WTC11 (cell line): ENCODE measurements around the gene B4GAT1. TPM values are rescaled to one million over a fixed set of nuclear protein-coding genes. Genes with fewer than 3 reads are reported as not detected.

Source experiments
- ATAC-seq: fragments of 200-7000 bp; cut with Tn5 transposase; 2 replicates; pipeline ENCODE4 v1.10.0; 2021; ENCODE audit warnings: mild to moderate bottlenecking, moderate library complexity
- CTCF ChIA-PET: fragments of 300-600 bp; sonication (Branson Sonifier 250); formaldehyde crosslinking; loops from one replicate; lab custom pipeline; 2021; ENCODE audit warnings: antibody characterized with exemption; lab: Charles Lee
- POLR2A ChIA-PET: fragments of 350-600 bp; sonication (Branson Sonifier 250); formaldehyde crosslinking; loops from one replicate; lab custom pipeline; 2021; ENCODE audit warnings: antibody characterized with exemption; lab: Charles Lee
- DNase-seq: peaks from one replicate; pipeline ENCODE4 v3.0.0; 2021; ENCODE audit warnings: low spot score
- H3K27ac Mint-ChIP-seq: 2 replicates; pipeline ENCODE4 v1.8.0; 2021; ENCODE audit warnings: mixed read lengths
- H3K27me3 Mint-ChIP-seq: 2 replicates; pipeline ENCODE4 v1.8.0; 2021; ENCODE audit warnings: low read depth, mild to moderate bottlenecking, moderate library complexity, mixed read lengths
- H3K36me3 Mint-ChIP-seq: 2 replicates; pipeline ENCODE4 v1.8.0; 2021; ENCODE audit warnings: mixed read lengths
- H3K4me1 Mint-ChIP-seq: 2 replicates; pipeline ENCODE4 v1.8.0; 2022; ENCODE audit warnings: mixed read lengths
- H3K4me3 Mint-ChIP-seq: 2 replicates; pipeline ENCODE4 v1.8.0; 2021; ENCODE audit warnings: mild to moderate bottlenecking, moderate library complexity, mixed read lengths
- H3K9me3 Mint-ChIP-seq: 2 replicates; pipeline ENCODE4 v1.8.0; 2021; ENCODE audit warnings: mixed read lengths
- ESRRA ChIP-seq: sonication (generic); formaldehyde crosslinking; IDR thresholded peaks from 2 replicates; pipeline ENCODE4 v1.8.1; 2022; ENCODE audit warnings: mild to moderate bottlenecking, missing genetic modification reagents, borderline replicate concordance
- NR3C1 ChIP-seq: sonication (generic); formaldehyde crosslinking; conservative IDR thresholded peaks from 2 replicates; pipeline ENCODE4 v1.8.1; 2023; ENCODE audit warnings: low read depth, mild to moderate bottlenecking, missing genetic modification reagents
- OVOL2 ChIP-seq: fragments of 250-450 bp; sonication (Bioruptor Pico); IDR thresholded peaks from 2 replicates; pipeline ENCODE4 v1.9.0; 2021; ENCODE audit warnings: mild to moderate bottlenecking, borderline replicate concordance
- SOX15 ChIP-seq: fragments of 250-450 bp; sonication (Bioruptor Pico); IDR thresholded peaks from 2 replicates; pipeline ENCODE4 v1.9.0; 2021; ENCODE audit warnings: mild to moderate bottlenecking
- SP1 ChIP-seq: sonication (generic); formaldehyde crosslinking; conservative IDR thresholded peaks from 2 replicates; pipeline ENCODE4 v1.8.1; 2022; ENCODE audit warnings: missing genetic modification reagents
- TEAD1 ChIP-seq: sonication (generic); formaldehyde crosslinking; IDR thresholded peaks from 2 replicates; pipeline ENCODE4 v1.8.0; 2022; ENCODE audit warnings: mild to moderate bottlenecking, missing genetic modification reagents
- TEAD4 ChIP-seq: sonication (generic); formaldehyde crosslinking; IDR thresholded peaks from 2 replicates; pipeline ENCODE4 v1.8.0; 2022; ENCODE audit warnings: mild to moderate bottlenecking, missing genetic modification reagents
- TP53 ChIP-seq: sonication (generic); formaldehyde crosslinking; IDR thresholded peaks from 2 replicates; pipeline ENCODE4 v1.8.1; 2023; ENCODE audit warnings: mild to moderate bottlenecking, missing genetic modification reagents
- ZNF138 ChIP-seq: sonication (generic); formaldehyde crosslinking; conservative IDR thresholded peaks from 2 replicates; pipeline ENCODE4 v1.8.1; 2022; ENCODE audit warnings: mild to moderate bottlenecking, moderate library complexity, missing genetic modification reagents
- ZNF232 ChIP-seq: sonication (generic); formaldehyde crosslinking; IDR thresholded peaks from 2 replicates; pipeline ENCODE4 v1.8.0; 2022; ENCODE audit warnings: mild to moderate bottlenecking, missing genetic modification reagents
- ZNF263 ChIP-seq: sonication (generic); formaldehyde crosslinking; IDR thresholded peaks from 2 replicates; pipeline ENCODE4 v1.8.1; 2022; ENCODE audit warnings: low read depth, mild to moderate bottlenecking, moderate library complexity, missing genetic modification reagents
- ZNF416 ChIP-seq: fragments of 250-450 bp; sonication (Bioruptor Pico); IDR thresholded peaks from 2 replicates; pipeline ENCODE4 v1.9.0; 2021; ENCODE audit warnings: mild to moderate bottlenecking, inconsistent platforms
- total RNA-seq: library from RNA; stranded (reverse); gene quantifications from 3 replicates; pipeline ENCODE4 v1.2.3, GENCODE V29; 2021
- TF ChIP-seq, protein P1 (sequence below): sonication (generic); formaldehyde crosslinking; IDR thresholded peaks from 2 replicates; pipeline ENCODE4 v1.8.1; 2022; ENCODE audit warnings: mild to moderate bottlenecking, moderate library complexity, missing genetic modification reagents
- TF ChIP-seq, protein P2 (sequence below): fragments of 200-600 bp; IDR thresholded peaks from 2 replicates; pipeline ENCODE4 v1.8.0; 2022; ENCODE audit warnings: antibody characterized with exemption
- TF ChIP-seq, protein P3 (sequence below): sonication (generic); formaldehyde crosslinking; IDR thresholded peaks from 2 replicates; pipeline ENCODE4 v1.8.0; 2023; ENCODE audit warnings: missing genetic modification reagents
- TF ChIP-seq, protein P4 (sequence below): sonication (generic); formaldehyde crosslinking; IDR thresholded peaks from 2 replicates; pipeline ENCODE4 v1.8.0; 2022; ENCODE audit warnings: mild to moderate bottlenecking, missing genetic modification reagents
- TF ChIP-seq, protein P5 (sequence below): fragments of 250-450 bp; sonication (Bioruptor Pico); IDR thresholded peaks from 2 replicates; pipeline ENCODE4 v2.1.2; 2022; ENCODE audit warnings: mild to moderate bottlenecking, moderate library complexity

The B4GAT1 gene
- total RNA-seq, 1 experiment from 2014 or later, result 34.1 TPM

DNA sequence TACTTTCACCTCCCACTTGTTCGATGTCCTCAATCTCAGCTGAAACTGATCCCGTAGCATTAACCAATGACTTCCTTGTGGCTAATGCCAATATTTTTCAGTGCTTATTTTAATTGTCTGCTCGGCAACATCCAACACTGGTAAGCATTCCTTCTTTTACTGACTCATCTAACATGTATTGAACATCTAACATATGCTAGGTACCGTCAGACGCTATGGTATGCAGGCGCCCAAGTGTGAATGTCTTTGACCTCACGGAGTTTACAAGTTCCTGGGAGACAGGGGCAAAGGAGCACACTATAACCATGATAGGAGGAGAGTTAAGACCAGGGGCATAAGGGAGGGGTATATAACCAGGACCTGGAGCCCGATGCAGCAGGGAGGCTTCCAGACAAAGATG is 4.3 kb downstream of the B4GAT1 start (continued):
- TF ChIP-seq, protein P1, sequence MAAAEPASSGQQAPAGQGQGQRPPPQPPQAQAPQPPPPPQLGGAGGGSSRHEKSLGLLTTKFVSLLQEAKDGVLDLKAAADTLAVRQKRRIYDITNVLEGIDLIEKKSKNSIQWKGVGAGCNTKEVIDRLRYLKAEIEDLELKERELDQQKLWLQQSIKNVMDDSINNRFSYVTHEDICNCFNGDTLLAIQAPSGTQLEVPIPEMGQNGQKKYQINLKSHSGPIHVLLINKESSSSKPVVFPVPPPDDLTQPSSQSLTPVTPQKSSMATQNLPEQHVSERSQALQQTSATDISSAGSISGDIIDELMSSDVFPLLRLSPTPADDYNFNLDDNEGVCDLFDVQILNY (CRISPR knock-in tag), result no peak
- TF ChIP-seq ZNF263 (CRISPR knock-in tag) (no peak), ZNF232 (no peak)
- TF ChIP-seq, protein P2, sequence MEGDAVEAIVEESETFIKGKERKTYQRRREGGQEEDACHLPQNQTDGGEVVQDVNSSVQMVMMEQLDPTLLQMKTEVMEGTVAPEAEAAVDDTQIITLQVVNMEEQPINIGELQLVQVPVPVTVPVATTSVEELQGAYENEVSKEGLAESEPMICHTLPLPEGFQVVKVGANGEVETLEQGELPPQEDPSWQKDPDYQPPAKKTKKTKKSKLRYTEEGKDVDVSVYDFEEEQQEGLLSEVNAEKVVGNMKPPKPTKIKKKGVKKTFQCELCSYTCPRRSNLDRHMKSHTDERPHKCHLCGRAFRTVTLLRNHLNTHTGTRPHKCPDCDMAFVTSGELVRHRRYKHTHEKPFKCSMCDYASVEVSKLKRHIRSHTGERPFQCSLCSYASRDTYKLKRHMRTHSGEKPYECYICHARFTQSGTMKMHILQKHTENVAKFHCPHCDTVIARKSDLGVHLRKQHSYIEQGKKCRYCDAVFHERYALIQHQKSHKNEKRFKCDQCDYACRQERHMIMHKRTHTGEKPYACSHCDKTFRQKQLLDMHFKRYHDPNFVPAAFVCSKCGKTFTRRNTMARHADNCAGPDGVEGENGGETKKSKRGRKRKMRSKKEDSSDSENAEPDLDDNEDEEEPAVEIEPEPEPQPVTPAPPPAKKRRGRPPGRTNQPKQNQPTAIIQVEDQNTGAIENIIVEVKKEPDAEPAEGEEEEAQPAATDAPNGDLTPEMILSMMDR, result no peak
- TF ChIP-seq, protein P3, sequence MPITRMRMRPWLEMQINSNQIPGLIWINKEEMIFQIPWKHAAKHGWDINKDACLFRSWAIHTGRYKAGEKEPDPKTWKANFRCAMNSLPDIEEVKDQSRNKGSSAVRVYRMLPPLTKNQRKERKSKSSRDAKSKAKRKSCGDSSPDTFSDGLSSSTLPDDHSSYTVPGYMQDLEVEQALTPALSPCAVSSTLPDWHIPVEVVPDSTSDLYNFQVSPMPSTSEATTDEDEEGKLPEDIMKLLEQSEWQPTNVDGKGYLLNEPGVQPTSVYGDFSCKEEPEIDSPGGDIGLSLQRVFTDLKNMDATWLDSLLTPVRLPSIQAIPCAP (CRISPR knock-in tag), result no peak

DNA sequence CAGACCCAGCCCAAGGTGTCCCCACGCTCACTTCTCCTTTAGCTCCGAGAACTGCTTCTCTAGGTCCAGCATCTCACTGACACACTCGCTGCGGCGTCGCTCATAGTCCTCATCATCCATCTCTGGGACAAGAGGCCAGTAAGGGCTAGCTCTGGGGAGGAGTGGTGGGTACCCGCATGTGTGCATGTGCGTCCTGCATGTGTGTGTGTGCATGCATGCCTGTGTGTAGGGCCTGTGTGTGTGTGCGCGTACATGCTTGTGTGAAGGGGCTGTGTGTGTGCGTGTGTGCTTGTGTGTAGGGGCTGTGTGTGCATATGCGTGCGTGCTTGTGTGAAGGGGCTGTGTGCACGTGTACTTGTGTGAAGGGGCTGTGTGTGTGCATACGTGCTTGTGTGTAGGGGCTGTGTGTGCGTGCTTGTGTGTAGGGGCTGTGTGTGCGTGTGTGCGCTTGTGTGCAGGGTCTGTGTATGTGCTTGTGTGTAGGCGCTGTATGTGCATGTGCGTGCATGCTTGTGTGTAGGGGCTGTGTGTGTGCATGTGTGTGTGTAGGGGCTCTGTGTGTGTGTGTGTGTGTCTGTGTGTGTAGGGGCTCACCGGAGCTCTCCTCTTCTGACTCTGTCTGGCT is 5.8 kb downstream of the B4GAT1 start:
- CTCF ChIA-PET, result interaction anchor here (0.9 to 1.2 kb wide), 2 partner anchors 22 to 29 kb away, joined by 6 read pairs; no protein-coding TSS in a partner anchor
- no peaks in the 10 kb centered on the region for H3K9me3 Mint-ChIP-seq
- no peak for DNase-seq
- peaks cover 10% of the 10 kb centered on the region for H3K36me3 Mint-ChIP-seq
- no peak for ATAC-seq
- POLR2A ChIA-PET, result no interaction called here
- H3K27ac Mint-ChIP-seq, result no peak overlapping the region
- H3K27me3 Mint-ChIP-seq, result no peaks in the 10 kb centered on the region
- TF ChIP-seq TEAD1 (CRISPR knock-in tag), result no peak
- no peak for TF ChIP-seq ZNF416 (CRISPR knock-in tag)
- no peak for TF ChIP-seq ZNF263 (CRISPR knock-in tag)
- TF ChIP-seq NR3C1 (CRISPR knock-in tag), result no peak
- no peak for TF ChIP-seq OVOL2
- no peak for TF ChIP-seq SP1 (CRISPR knock-in tag)
- no peak for TF ChIP-seq ZNF138 (CRISPR knock-in tag)
- TF ChIP-seq, protein P4, sequence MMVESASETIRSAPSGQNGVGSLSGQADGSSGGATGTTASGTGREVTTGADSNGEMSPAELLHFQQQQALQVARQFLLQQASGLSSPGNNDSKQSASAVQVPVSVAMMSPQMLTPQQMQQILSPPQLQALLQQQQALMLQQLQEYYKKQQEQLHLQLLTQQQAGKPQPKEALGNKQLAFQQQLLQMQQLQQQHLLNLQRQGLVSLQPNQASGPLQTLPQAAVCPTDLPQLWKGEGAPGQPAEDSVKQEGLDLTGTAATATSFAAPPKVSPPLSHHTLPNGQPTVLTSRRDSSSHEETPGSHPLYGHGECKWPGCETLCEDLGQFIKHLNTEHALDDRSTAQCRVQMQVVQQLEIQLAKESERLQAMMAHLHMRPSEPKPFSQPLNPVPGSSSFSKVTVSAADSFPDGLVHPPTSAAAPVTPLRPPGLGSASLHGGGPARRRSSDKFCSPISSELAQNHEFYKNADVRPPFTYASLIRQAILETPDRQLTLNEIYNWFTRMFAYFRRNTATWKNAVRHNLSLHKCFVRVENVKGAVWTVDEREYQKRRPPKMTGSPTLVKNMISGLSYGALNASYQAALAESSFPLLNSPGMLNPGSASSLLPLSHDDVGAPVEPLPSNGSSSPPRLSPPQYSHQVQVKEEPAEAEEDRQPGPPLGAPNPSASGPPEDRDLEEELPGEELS, result no peak
- TF ChIP-seq, protein P1 (CRISPR knock-in tag), result no peak
- no peak for TF ChIP-seq TEAD4
- no peak overlapping the region for H3K4me3 Mint-ChIP-seq
- H3K4me1 Mint-ChIP-seq, result peaks cover 25% of the 10 kb centered on the region

DNA sequence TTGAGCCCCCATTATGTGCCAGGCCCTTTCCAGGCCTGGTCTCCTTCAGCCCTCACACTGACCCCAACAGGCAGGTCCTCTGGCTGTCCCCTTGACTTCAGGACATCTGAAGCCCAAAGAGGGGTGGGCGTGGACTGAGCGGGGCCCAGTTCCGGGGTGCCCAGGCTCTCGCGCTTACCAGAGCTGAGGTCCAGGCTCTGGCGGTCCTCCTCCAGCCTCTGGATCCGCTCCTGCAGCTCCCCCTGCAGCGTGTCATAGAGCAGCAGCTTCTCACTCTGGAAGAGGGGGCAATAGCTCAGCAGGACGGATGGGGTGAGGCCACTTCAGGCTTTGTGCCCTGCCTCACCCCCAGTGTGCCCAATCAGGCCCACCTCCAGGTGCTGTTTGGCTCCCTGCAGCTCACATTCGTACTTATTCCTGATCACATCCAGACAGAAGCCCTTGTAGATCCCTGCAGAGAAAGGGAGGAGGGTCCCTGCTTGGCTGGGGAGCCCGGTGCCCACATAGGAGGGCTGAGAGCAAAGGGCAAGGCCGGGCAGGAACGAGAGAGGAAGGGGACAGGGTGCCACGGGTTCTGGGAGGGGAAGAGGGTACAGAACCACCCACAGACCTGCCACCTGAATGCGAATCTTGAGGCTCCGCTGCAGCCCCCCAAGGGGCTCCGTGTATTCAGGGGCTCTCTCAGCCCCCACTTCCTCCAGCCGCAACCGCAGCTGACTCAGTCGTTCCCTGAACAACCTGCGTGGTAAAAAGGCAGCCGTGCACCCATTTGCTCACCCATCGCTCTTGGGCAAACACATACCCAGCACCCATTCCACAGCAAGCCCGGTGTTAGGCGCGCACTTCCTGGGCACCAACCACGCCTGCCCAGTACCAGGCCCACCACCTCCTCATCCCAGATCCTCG is 6.6 kb downstream of the B4GAT1 start:
- peaks cover 10% of the 10 kb centered on the region for H3K36me3 Mint-ChIP-seq
- TF ChIP-seq ESRRA (CRISPR knock-in tag) (no peak), TP53 (no peak), SOX15 (CRISPR knock-in tag) (no peak)
- TF ChIP-seq, protein P5, sequence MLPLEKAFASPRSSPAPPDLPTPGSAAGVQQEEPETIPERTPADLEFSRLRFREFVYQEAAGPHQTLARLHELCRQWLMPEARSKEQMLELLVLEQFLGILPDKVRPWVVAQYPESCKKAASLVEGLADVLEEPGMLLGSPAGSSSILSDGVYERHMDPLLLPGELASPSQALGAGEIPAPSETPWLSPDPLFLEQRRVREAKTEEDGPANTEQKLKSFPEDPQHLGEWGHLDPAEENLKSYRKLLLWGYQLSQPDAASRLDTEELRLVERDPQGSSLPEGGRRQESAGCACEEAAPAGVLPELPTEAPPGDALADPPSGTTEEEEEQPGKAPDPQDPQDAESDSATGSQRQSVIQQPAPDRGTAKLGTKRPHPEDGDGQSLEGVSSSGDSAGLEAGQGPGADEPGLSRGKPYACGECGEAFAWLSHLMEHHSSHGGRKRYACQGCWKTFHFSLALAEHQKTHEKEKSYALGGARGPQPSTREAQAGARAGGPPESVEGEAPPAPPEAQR, result no peak
- TF ChIP-seq, all 79 proteins: peak for 0
- no peaks in the 10 kb centered on the region for H3K9me3 Mint-ChIP-seq
- peaks cover 26% of the 10 kb centered on the region for H3K4me1 Mint-ChIP-seq
- POLR2A ChIA-PET, result no interaction called here
- H3K27me3 Mint-ChIP-seq, result no peaks in the 10 kb centered on the region
- CTCF ChIA-PET, result interaction anchor here (0.9 to 1.5 kb wide), 7 partner anchors 19 to 58 kb away, joined by 3 to 8 read pairs (median 3); partner anchors contain the start of genes CD248 and YIF1A
- no peak overlapping the region for H3K27ac Mint-ChIP-seq
- ATAC-seq, result no peak
- no peak for DNase-seq
- H3K4me3 Mint-ChIP-seq, result no peak overlapping the region
